ENCODE measurements around the gene FOXP2. TPM values are rescaled to one million over a fixed set of nuclear protein-coding genes. Genes with fewer than 3 reads are reported as not detected.

The FOXP2 gene
- total and polyA plus RNA-seq, 2 donors (not counting 1 experiment from before 2014, with no cell fraction given) = not detected

GRCh38 chr7:114678116-114678515 is 263.5 kb downstream of the FOXP2 start:
- WGBS (ENCODE audit: insufficient coverage) = no CpG with 5 or more reads among the region's 2 CpGs
- Histone ChIP-seq H3K4me1 (ENCODE audit: control insufficient read depth in 2 of 2, insufficient read depth in 2 of 2, low read length in 2 of 2) (no peaks in the 10 kb centered on the region), H3K36me3 (replicated peaks in 1 of 2; ENCODE audit: control extremely low read depth in 1 of 2, control insufficient read depth in 1 of 2, extremely low read depth in 1 of 2, insufficient read depth in 2 of 2, low read length in 1 of 2) (no peaks in the 10 kb centered on the region), H4K20me1 (ENCODE audit: control insufficient read depth, insufficient read depth, low read length, poor library complexity, severe bottlenecking) (no peaks in the 10 kb centered on the region), H3K9me3 (ENCODE audit: control extremely low read depth in 1 of 3, control insufficient read depth in 2 of 3, insufficient read depth in 1 of 3, low read length in 2 of 3) (no peaks in the 10 kb centered on the region), H3K79me2 (ENCODE audit: control insufficient read depth, insufficient read depth, low read length) (no peaks in the 10 kb centered on the region), H2AFZ (ENCODE audit: insufficient read depth, low read depth, low read length, poor library complexity, severe bottlenecking) (no peak overlapping the region), H3K4me2 (replicated peaks; ENCODE audit: low read depth, low read length, poor library complexity, severe bottlenecking) (no peak overlapping the region), H3K9ac (ENCODE audit: low read length) (no peak overlapping the region), H3K4me3 (ENCODE audit: control extremely low read depth in 1 of 5, extremely low read depth in 1 of 5, insufficient read depth in 1 of 5, low read depth in 2 of 5, low read length in 4 of 5) (no peak overlapping the region), H3K27me3 (replicated peaks in 1 of 4; ENCODE audit: control extremely low read depth in 1 of 4, control insufficient read depth in 3 of 4, insufficient read depth in 4 of 4, low read length in 3 of 4) (no peaks in the 10 kb centered on the region), H3K27ac (ENCODE audit: low read length in 2 of 2) (no peak overlapping the region)
- POLR2A ChIA-PET = no interaction called here
- CTCF ChIA-PET = no interaction called here
- intact Hi-C loops (cut with micrococcal nuclease) = no loop called here
- no peaks in the 10 kb centered on the region for H3K27me3 Mint-ChIP-seq
- TF ChIP-seq EZH2 (IDR thresholded peaks at IDR 0.05; ENCODE audit: borderline replicate concordance, insufficient read depth, low read depth, low read length, poor library complexity, severe bottlenecking) (no peak), CTCF (IDR thresholded peaks at IDR 0.05) (no peak)
- H3K27ac Mint-ChIP-seq = no peak overlapping the region
- DNase-seq (no peak), ATAC-seq (ENCODE audit: low read depth) (no peak)
- H3K4me1 Mint-ChIP-seq = no peaks in the 10 kb centered on the region
- no peak overlapping the region for H3K4me3 Mint-ChIP-seq
- H3K9me3 Mint-ChIP-seq (ENCODE audit: insufficient read depth) = no peaks in the 10 kb centered on the region

GRCh38 chr7:114687238-114687637 is 272.6 kb downstream of the FOXP2 start:
- no peaks in the 10 kb centered on the region for H3K79me2 ChIP-seq (ENCODE audit: control insufficient read depth, insufficient read depth, low read length)
- no peaks in the 10 kb centered on the region for H3K9me3 ChIP-seq (ENCODE audit: control extremely low read depth in 1 of 3, control insufficient read depth in 2 of 3, insufficient read depth in 1 of 3, low read length in 2 of 3)
- no peak overlapping the region for H3K4me2 ChIP-seq (replicated peaks; ENCODE audit: low read depth, low read length, poor library complexity, severe bottlenecking)
- TF ChIP-seq EZH2 (IDR thresholded peaks at IDR 0.05; ENCODE audit: borderline replicate concordance, insufficient read depth, low read depth, low read length, poor library complexity, severe bottlenecking) = no peak
- TF ChIP-seq CTCF (IDR thresholded peaks at IDR 0.05) = no peak
- ChIA-PET POLR2A (no interaction called here), CTCF (no interaction called here)
- intact Hi-C loops (cut with micrococcal nuclease) = no loop called here
- no peak overlapping the region for H3K4me3 ChIP-seq (ENCODE audit: control extremely low read depth in 1 of 5, extremely low read depth in 1 of 5, insufficient read depth in 1 of 5, low read depth in 2 of 5, low read length in 4 of 5)
- Mint-ChIP-seq H3K9me3 (ENCODE audit: insufficient read depth) (no peaks in the 10 kb centered on the region), H3K4me1 (no peaks in the 10 kb centered on the region), H3K27me3 (no peaks in the 10 kb centered on the region), H3K4me3 (no peak overlapping the region), H3K27ac (no peak overlapping the region)
- no peak for ATAC-seq (ENCODE audit: low read depth)
- H3K27ac ChIP-seq (ENCODE audit: low read length in 2 of 2) = no peak overlapping the region
- H3K4me1 ChIP-seq (ENCODE audit: control insufficient read depth in 2 of 2, insufficient read depth in 2 of 2, low read length in 2 of 2) = no peaks in the 10 kb centered on the region
- no peak for DNase-seq
- no peaks in the 10 kb centered on the region for H3K27me3 ChIP-seq (replicated peaks in 1 of 4; ENCODE audit: control extremely low read depth in 1 of 4, control insufficient read depth in 3 of 4, insufficient read depth in 4 of 4, low read length in 3 of 4)
- H3K9ac ChIP-seq (ENCODE audit: low read length) = no peak overlapping the region
- no peak overlapping the region for H2AFZ ChIP-seq (ENCODE audit: insufficient read depth, low read depth, low read length, poor library complexity, severe bottlenecking)
- no CpG with 5 or more reads among the region's 4 CpGs for WGBS (ENCODE audit: insufficient coverage)
- H4K20me1 ChIP-seq (ENCODE audit: control insufficient read depth, insufficient read depth, low read length, poor library complexity, severe bottlenecking) = no peaks in the 10 kb centered on the region
- H3K36me3 ChIP-seq (replicated peaks in 1 of 2; ENCODE audit: control extremely low read depth in 1 of 2, control insufficient read depth in 1 of 2, extremely low read depth in 1 of 2, insufficient read depth in 2 of 2, low read length in 1 of 2) = no peaks in the 10 kb centered on the region

Data from B cell (primary cell).